Ascending aorta (tissue), 2 donors: ENCODE data around the gene NACC2. TPM values are rescaled to one million over a fixed set of nuclear protein-coding genes. Genes with fewer than 3 reads are reported as not detected.

ENCODE experiments used
- DNase-seq, 2 donors: peaks; one replicate each; pipeline ENCODE4 v3.0.0-alpha.2; 2019; ENCODE audit warnings: low spot score in 2 of 2
- H3K27ac ChIP-seq, 2 donors: fragments of 200-600 bp; sonication (generic); one replicate each; pipeline ENCODE4 v1.5.1; 2016 to 2017; ENCODE audit warnings: mild to moderate bottlenecking in 1 of 2
- H3K27me3 ChIP-seq: fragments of 200-600 bp; sonication (generic); one replicate; pipeline ENCODE4 v1.5.1; 2017
- H3K36me3 ChIP-seq, 2 donors: fragments of 200-600 bp; sonication (generic); one replicate each; pipeline ENCODE4 v1.5.1; 2016
- H3K4me1 ChIP-seq, 2 donors: fragments of 200-600 bp; sonication (generic); one replicate each; pipeline ENCODE4 v1.5.1; 2016 to 2017; ENCODE audit warnings: mild to moderate bottlenecking in 1 of 2
- H3K4me3 ChIP-seq, 2 donors: fragments of 200-600 bp; sonication (generic); one replicate each; pipeline ENCODE4 v1.5.1; 2016 to 2017; ENCODE audit warnings: mild to moderate bottlenecking in 1 of 2
- H3K9me3 ChIP-seq, 2 donors: fragments of 200-600 bp; sonication (generic); one replicate each; pipeline ENCODE4 v1.5.1; 2016
- intact Hi-C: fragments of 100-400 bp; cut with DNase I; formaldehyde crosslinking; loops from one replicate; pipeline ENCODE4 v1.15.1; 2023
- total RNA-seq: library from RNA; depleted of rRNA; stranded (reverse); fragments of >200 nt; gene quantifications from one replicate; pipeline ENCODE4 v1.1.0, GENCODE V29; 2016
- TF ChIP-seq, protein P1 (sequence below), 3 experiments: fragments of 200-600 bp in 2 of 3; fragments of 450-650 bp in 1 of 3; sonication (generic) in 2 of 3; IDR thresholded peaks; one replicate each; pipeline ENCODE4 v1.5.1; 2016 to 2019; ENCODE audit warnings: antibody characterized with exemption in 3 of 3, mild to moderate bottlenecking in 1 of 3, moderate library complexity in 1 of 3

NACC2 gene
- total RNA-seq, 1 donor from 2014 or later = 72.2 TPM

- peaks cover 0 to 10% of the 10 kb centered on the region in 2 donors for H3K36me3 ChIP-seq
- no peak overlapping the region for H3K4me3 ChIP-seq
- no peaks in the 10 kb centered on the region for H3K27me3 ChIP-seq
- DNase-seq = no peak
- TF ChIP-seq, protein P1, sequence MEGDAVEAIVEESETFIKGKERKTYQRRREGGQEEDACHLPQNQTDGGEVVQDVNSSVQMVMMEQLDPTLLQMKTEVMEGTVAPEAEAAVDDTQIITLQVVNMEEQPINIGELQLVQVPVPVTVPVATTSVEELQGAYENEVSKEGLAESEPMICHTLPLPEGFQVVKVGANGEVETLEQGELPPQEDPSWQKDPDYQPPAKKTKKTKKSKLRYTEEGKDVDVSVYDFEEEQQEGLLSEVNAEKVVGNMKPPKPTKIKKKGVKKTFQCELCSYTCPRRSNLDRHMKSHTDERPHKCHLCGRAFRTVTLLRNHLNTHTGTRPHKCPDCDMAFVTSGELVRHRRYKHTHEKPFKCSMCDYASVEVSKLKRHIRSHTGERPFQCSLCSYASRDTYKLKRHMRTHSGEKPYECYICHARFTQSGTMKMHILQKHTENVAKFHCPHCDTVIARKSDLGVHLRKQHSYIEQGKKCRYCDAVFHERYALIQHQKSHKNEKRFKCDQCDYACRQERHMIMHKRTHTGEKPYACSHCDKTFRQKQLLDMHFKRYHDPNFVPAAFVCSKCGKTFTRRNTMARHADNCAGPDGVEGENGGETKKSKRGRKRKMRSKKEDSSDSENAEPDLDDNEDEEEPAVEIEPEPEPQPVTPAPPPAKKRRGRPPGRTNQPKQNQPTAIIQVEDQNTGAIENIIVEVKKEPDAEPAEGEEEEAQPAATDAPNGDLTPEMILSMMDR (IDR thresholded peaks at IDR 0.05) = no peak
- H3K27ac ChIP-seq = no peak overlapping the region
- H3K9me3 ChIP-seq = no peaks in the 10 kb centered on the region
- H3K4me1 ChIP-seq = peaks cover 3 to 12% of the 10 kb centered on the region in 2 donors
- intact Hi-C loops = no loop called here
These were observed 136.6 kb downstream of the NACC2 start for GRCh38 chr9:135958485-135958884.

- no peak overlapping the region for H3K4me3 ChIP-seq
- no peak overlapping the region for H3K27ac ChIP-seq
- DNase-seq = no peak
- no peaks in the 10 kb centered on the region for H3K9me3 ChIP-seq
- H3K36me3 ChIP-seq = peaks cover 10 to 21% of the 10 kb centered on the region in 2 donors
- TF ChIP-seq, protein P1 (IDR thresholded peaks at IDR 0.05) = no peak
- H3K27me3 ChIP-seq = no peaks in the 10 kb centered on the region
- H3K4me1 ChIP-seq = peaks cover 3 to 12% of the 10 kb centered on the region in 2 donors
- intact Hi-C loops = no loop called here
These were observed 137.7 kb downstream of the NACC2 start for GRCh38 chr9:135957431-135957830.

- no peak overlapping the region for H3K27ac ChIP-seq
- H3K4me1 ChIP-seq = peaks cover 3 to 12% of the 10 kb centered on the region in 2 donors
- no peaks in the 10 kb centered on the region for H3K27me3 ChIP-seq
- DNase-seq = no peak
- intact Hi-C loops = no loop called here
- TF ChIP-seq, protein P1 (IDR thresholded peaks at IDR 0.05) = no peak
- no peaks in the 10 kb centered on the region for H3K9me3 ChIP-seq
- peaks cover 14 to 27% of the 10 kb centered on the region in 2 donors for H3K36me3 ChIP-seq
- H3K4me3 ChIP-seq = no peak overlapping the region
These were observed 138.3 kb downstream of the NACC2 start for GRCh38 chr9:135956802-135957174.

Other genes starting within 250 kb of the NACC2 start
- gene CAMSAP1, start 187.7 kb downstream of the NACC2 start, total RNA-seq = 10.1 TPM
- 31.0 TPM for gene UBAC1, start 133.9 kb downstream of the NACC2 start, total RNA-seq
- 80.3 TPM for gene TMEM250, start 23.6 kb upstream of the NACC2 start, total RNA-seq
- gene LHX3, start 109.8 kb upstream of the NACC2 start, total RNA-seq = not detected
- 3.7 TPM for gene QSOX2, start 150.5 kb upstream of the NACC2 start, total RNA-seq
- gene CCDC187, start 208.8 kb upstream of the NACC2 start, total RNA-seq = under 0.01 TPM
- 85.1 TPM for gene GPSM1, start 232.2 kb upstream of the NACC2 start, total RNA-seq